WTC11 (cell line): ENCODE results near the gene ARHGAP10. TPM values are rescaled to one million over a fixed set of nuclear protein-coding genes. Genes with fewer than 3 reads are reported as not detected.

Experiments used
- ATAC-seq: fragments of 200-7000 bp; cut with Tn5 transposase; 2 replicates; pipeline ENCODE4 v1.10.0; 2021; ENCODE audit warnings: mild to moderate bottlenecking, moderate library complexity
- CTCF ChIA-PET: fragments of 300-600 bp; sonication (Branson Sonifier 250); formaldehyde crosslinking; loops from one replicate; lab custom pipeline; 2021; ENCODE audit warnings: antibody characterized with exemption; lab: Charles Lee
- POLR2A ChIA-PET: fragments of 350-600 bp; sonication (Branson Sonifier 250); formaldehyde crosslinking; loops from one replicate; lab custom pipeline; 2021; ENCODE audit warnings: antibody characterized with exemption; lab: Charles Lee
- DNase-seq: peaks from one replicate; pipeline ENCODE4 v3.0.0; 2021; ENCODE audit warnings: low spot score
- H3K27ac Mint-ChIP-seq: 2 replicates; pipeline ENCODE4 v1.8.0; 2021; ENCODE audit warnings: mixed read lengths
- H3K27me3 Mint-ChIP-seq: 2 replicates; pipeline ENCODE4 v1.8.0; 2021; ENCODE audit warnings: low read depth, mild to moderate bottlenecking, moderate library complexity, mixed read lengths
- H3K36me3 Mint-ChIP-seq: 2 replicates; pipeline ENCODE4 v1.8.0; 2021; ENCODE audit warnings: mixed read lengths
- H3K4me1 Mint-ChIP-seq: 2 replicates; pipeline ENCODE4 v1.8.0; 2022; ENCODE audit warnings: mixed read lengths
- H3K4me3 Mint-ChIP-seq: 2 replicates; pipeline ENCODE4 v1.8.0; 2021; ENCODE audit warnings: mild to moderate bottlenecking, moderate library complexity, mixed read lengths
- H3K9me3 Mint-ChIP-seq: 2 replicates; pipeline ENCODE4 v1.8.0; 2021; ENCODE audit warnings: mixed read lengths
- CBFB ChIP-seq: sonication (generic); formaldehyde crosslinking; IDR thresholded peaks from 2 replicates; pipeline ENCODE4 v1.8.1; 2022; ENCODE audit warnings: mild to moderate bottlenecking, low read depth, missing genetic modification reagents
- ESRRA ChIP-seq: sonication (generic); formaldehyde crosslinking; IDR thresholded peaks from 2 replicates; pipeline ENCODE4 v1.8.1; 2022; ENCODE audit warnings: mild to moderate bottlenecking, missing genetic modification reagents, borderline replicate concordance
- GABPB1 ChIP-seq: sonication (generic); formaldehyde crosslinking; IDR thresholded peaks from 2 replicates; pipeline ENCODE4 v1.8.1; 2023; ENCODE audit warnings: mild to moderate bottlenecking, missing genetic modification reagents
- GTF2I ChIP-seq: fragments of 250-450 bp; sonication (Bioruptor Pico); conservative IDR thresholded peaks from 2 replicates; pipeline ENCODE4 v1.4.0; 2021; ENCODE audit warnings: mild to moderate bottlenecking
- JAZF1 ChIP-seq: fragments of 250-450 bp; sonication (Bioruptor Pico); IDR thresholded peaks from 2 replicates; pipeline ENCODE4 v1.9.0; 2021; ENCODE audit warnings: moderate library complexity, mild to moderate bottlenecking, inconsistent platforms
- JUN ChIP-seq: sonication (generic); formaldehyde crosslinking; IDR thresholded peaks from 2 replicates; pipeline ENCODE4 v1.8.0; 2023; ENCODE audit warnings: mild to moderate bottlenecking, missing genetic modification reagents
- KAT7 ChIP-seq: sonication (generic); formaldehyde crosslinking; IDR thresholded peaks from 2 replicates; pipeline ENCODE4 v1.8.1; 2023; ENCODE audit warnings: missing genetic modification reagents, mild to moderate bottlenecking, borderline replicate concordance
- NFE2L1 ChIP-seq: sonication (generic); formaldehyde crosslinking; IDR thresholded peaks from 2 replicates; pipeline ENCODE4 v1.8.1; 2023; ENCODE audit warnings: missing genetic modification reagents
- PRRX2 ChIP-seq: fragments of 250-450 bp; sonication (Bioruptor Pico); IDR thresholded peaks from 2 replicates; pipeline ENCODE4 v1.8.0; 2021; ENCODE audit warnings: mild to moderate bottlenecking
- RELA ChIP-seq: sonication (generic); formaldehyde crosslinking; IDR thresholded peaks from 2 replicates; pipeline ENCODE4 v1.8.1; 2022; ENCODE audit warnings: missing genetic modification reagents, mild to moderate bottlenecking, borderline replicate concordance
- RORB ChIP-seq: fragments of 250-450 bp; sonication (Bioruptor Pico); IDR thresholded peaks from 2 replicates; pipeline ENCODE4 v1.9.0; 2021; ENCODE audit warnings: mild to moderate bottlenecking
- SMAD3 ChIP-seq: sonication (generic); formaldehyde crosslinking; IDR thresholded peaks from 2 replicates; pipeline ENCODE4 v1.8.0; 2022; ENCODE audit warnings: missing genetic modification reagents, mild to moderate bottlenecking, borderline replicate concordance
- SMAD4 ChIP-seq: sonication (generic); formaldehyde crosslinking; IDR thresholded peaks from 2 replicates; pipeline ENCODE4 v1.8.0; 2022; ENCODE audit warnings: mild to moderate bottlenecking, missing genetic modification reagents
- SP1 ChIP-seq: sonication (generic); formaldehyde crosslinking; conservative IDR thresholded peaks from 2 replicates; pipeline ENCODE4 v1.8.1; 2022; ENCODE audit warnings: missing genetic modification reagents
- ZNF138 ChIP-seq: sonication (generic); formaldehyde crosslinking; conservative IDR thresholded peaks from 2 replicates; pipeline ENCODE4 v1.8.1; 2022; ENCODE audit warnings: mild to moderate bottlenecking, moderate library complexity, missing genetic modification reagents
- ZNF512 ChIP-seq: sonication (generic); formaldehyde crosslinking; IDR thresholded peaks from 2 replicates; pipeline ENCODE4 v1.8.1; 2022; ENCODE audit warnings: missing genetic modification reagents, borderline replicate concordance
- ZNF532 ChIP-seq: fragments of 250-450 bp; sonication (Bioruptor Pico); IDR thresholded peaks from 2 replicates; pipeline ENCODE4 v1.9.0; 2021; ENCODE audit warnings: mild to moderate bottlenecking, borderline replicate concordance
- total RNA-seq: library from RNA; stranded (reverse); gene quantifications from 3 replicates; pipeline ENCODE4 v1.2.3, GENCODE V29; 2021
- TF ChIP-seq, protein P1 (sequence below): sonication (generic); formaldehyde crosslinking; IDR thresholded peaks from 2 replicates; pipeline ENCODE4 v1.8.1; 2023; ENCODE audit warnings: mild to moderate bottlenecking, missing genetic modification reagents, borderline replicate concordance
- TF ChIP-seq, protein P2 (sequence below): sonication (generic); formaldehyde crosslinking; IDR thresholded peaks from 2 replicates; pipeline ENCODE4 v1.8.1; 2022; ENCODE audit warnings: low read depth, missing genetic modification reagents, borderline replicate concordance
- TF ChIP-seq, protein P3 (sequence below): sonication (generic); formaldehyde crosslinking; IDR thresholded peaks from 2 replicates; pipeline ENCODE4 v1.8.0; 2023; ENCODE audit warnings: missing genetic modification reagents, mild to moderate bottlenecking, borderline replicate concordance
- TF ChIP-seq, protein P4 (sequence below): sonication (generic); formaldehyde crosslinking; IDR thresholded peaks from 2 replicates; pipeline ENCODE4 v1.8.0; 2022; ENCODE audit warnings: mild to moderate bottlenecking, missing genetic modification reagents

ARHGAP10 gene
- total RNA-seq, 1 experiment from 2014 or later, result 9.6 TPM

DNA sequence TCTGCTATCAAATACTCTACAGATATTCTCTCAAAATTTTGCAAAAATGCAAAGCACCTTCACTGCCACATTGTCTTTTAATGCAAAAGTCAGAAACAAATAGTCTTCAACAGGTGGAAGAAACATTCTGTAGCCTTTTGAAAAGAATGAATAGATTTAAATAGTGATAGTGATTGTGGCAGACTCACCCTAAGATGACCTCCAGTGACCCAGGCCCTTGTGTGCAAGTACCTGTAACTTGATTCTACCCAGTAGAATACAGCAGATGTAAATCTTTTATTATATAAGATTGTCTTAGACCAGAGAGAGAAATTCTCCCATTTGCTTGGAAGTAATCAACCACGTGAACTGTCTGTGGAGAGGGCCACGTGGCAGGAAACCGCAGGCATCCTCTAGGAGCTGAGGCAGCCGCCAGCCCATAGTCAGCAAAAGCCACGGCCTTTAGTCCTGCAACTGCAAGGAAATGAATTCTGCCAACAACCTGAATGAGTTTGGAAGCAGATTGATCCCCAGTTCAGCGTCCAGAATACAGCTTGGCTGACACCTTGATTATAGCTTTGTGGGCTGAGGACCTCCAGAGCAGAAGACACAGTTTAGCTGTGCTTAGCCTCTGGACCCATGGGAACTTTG lies 272.5 kb downstream of the ARHGAP10 start (continued):
- no peak for TF ChIP-seq RORB (CRISPR knock-in tag)
- no peak for TF ChIP-seq GTF2I (CRISPR knock-in tag)
- no peak for TF ChIP-seq RELA (CRISPR knock-in tag)
- no peak for TF ChIP-seq SMAD4
- TF ChIP-seq, protein P1, sequence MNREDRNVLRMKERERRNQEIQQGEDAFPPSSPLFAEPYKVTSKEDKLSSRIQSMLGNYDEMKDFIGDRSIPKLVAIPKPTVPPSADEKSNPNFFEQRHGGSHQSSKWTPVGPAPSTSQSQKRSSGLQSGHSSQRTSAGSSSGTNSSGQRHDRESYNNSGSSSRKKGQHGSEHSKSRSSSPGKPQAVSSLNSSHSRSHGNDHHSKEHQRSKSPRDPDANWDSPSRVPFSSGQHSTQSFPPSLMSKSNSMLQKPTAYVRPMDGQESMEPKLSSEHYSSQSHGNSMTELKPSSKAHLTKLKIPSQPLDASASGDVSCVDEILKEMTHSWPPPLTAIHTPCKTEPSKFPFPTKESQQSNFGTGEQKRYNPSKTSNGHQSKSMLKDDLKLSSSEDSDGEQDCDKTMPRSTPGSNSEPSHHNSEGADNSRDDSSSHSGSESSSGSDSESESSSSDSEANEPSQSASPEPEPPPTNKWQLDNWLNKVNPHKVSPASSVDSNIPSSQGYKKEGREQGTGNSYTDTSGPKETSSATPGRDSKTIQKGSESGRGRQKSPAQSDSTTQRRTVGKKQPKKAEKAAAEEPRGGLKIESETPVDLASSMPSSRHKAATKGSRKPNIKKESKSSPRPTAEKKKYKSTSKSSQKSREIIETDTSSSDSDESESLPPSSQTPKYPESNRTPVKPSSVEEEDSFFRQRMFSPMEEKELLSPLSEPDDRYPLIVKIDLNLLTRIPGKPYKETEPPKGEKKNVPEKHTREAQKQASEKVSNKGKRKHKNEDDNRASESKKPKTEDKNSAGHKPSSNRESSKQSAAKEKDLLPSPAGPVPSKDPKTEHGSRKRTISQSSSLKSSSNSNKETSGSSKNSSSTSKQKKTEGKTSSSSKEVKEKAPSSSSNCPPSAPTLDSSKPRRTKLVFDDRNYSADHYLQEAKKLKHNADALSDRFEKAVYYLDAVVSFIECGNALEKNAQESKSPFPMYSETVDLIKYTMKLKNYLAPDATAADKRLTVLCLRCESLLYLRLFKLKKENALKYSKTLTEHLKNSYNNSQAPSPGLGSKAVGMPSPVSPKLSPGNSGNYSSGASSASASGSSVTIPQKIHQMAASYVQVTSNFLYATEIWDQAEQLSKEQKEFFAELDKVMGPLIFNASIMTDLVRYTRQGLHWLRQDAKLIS (CRISPR knock-in tag), result no peak
- TF ChIP-seq ESRRA, result no peak
- TF ChIP-seq ZNF512 (CRISPR knock-in tag), result no peak
- no peak for TF ChIP-seq JAZF1 (CRISPR knock-in tag)
- no peak for TF ChIP-seq SP1 (CRISPR knock-in tag)
- no peak for TF ChIP-seq SMAD3
- TF ChIP-seq, all 79 proteins: peak for 0

- H3K27me3 Mint-ChIP-seq, result no peaks in the 10 kb centered on the region
- no peak overlapping the region for H3K27ac Mint-ChIP-seq
- peaks cover 1% of the 10 kb centered on the region; the same call in 1 of the 2 replicates for H3K36me3 Mint-ChIP-seq
- DNase-seq (no peak), ATAC-seq (no peak)
- H3K4me3 Mint-ChIP-seq, result no peak overlapping the region
- POLR2A ChIA-PET, result no interaction called here
- CTCF ChIA-PET, result no interaction called here
- peaks cover 15% of the 10 kb centered on the region for H3K4me1 Mint-ChIP-seq
- H3K9me3 Mint-ChIP-seq, result no peaks in the 10 kb centered on the region; the same call in 1 of the 2 replicates
- no peak for TF ChIP-seq ZNF532
- TF ChIP-seq CBFB (CRISPR knock-in tag), result no peak
- TF ChIP-seq, protein P2, sequence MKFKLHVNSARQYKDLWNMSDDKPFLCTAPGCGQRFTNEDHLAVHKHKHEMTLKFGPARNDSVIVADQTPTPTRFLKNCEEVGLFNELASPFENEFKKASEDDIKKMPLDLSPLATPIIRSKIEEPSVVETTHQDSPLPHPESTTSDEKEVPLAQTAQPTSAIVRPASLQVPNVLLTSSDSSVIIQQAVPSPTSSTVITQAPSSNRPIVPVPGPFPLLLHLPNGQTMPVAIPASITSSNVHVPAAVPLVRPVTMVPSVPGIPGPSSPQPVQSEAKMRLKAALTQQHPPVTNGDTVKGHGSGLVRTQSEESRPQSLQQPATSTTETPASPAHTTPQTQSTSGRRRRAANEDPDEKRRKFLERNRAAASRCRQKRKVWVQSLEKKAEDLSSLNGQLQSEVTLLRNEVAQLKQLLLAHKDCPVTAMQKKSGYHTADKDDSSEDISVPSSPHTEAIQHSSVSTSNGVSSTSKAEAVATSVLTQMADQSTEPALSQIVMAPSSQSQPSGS (CRISPR knock-in tag), result no peak
- TF ChIP-seq, protein P3, sequence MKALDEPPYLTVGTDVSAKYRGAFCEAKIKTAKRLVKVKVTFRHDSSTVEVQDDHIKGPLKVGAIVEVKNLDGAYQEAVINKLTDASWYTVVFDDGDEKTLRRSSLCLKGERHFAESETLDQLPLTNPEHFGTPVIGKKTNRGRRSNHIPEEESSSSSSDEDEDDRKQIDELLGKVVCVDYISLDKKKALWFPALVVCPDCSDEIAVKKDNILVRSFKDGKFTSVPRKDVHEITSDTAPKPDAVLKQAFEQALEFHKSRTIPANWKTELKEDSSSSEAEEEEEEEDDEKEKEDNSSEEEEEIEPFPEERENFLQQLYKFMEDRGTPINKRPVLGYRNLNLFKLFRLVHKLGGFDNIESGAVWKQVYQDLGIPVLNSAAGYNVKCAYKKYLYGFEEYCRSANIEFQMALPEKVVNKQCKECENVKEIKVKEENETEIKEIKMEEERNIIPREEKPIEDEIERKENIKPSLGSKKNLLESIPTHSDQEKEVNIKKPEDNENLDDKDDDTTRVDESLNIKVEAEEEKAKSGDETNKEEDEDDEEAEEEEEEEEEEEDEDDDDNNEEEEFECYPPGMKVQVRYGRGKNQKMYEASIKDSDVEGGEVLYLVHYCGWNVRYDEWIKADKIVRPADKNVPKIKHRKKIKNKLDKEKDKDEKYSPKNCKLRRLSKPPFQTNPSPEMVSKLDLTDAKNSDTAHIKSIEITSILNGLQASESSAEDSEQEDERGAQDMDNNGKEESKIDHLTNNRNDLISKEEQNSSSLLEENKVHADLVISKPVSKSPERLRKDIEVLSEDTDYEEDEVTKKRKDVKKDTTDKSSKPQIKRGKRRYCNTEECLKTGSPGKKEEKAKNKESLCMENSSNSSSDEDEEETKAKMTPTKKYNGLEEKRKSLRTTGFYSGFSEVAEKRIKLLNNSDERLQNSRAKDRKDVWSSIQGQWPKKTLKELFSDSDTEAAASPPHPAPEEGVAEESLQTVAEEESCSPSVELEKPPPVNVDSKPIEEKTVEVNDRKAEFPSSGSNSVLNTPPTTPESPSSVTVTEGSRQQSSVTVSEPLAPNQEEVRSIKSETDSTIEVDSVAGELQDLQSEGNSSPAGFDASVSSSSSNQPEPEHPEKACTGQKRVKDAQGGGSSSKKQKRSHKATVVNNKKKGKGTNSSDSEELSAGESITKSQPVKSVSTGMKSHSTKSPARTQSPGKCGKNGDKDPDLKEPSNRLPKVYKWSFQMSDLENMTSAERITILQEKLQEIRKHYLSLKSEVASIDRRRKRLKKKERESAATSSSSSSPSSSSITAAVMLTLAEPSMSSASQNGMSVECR (CRISPR knock-in tag), result no peak
- TF ChIP-seq KAT7 (CRISPR knock-in tag), result no peak
- no peak for TF ChIP-seq NFE2L1 (CRISPR knock-in tag)
- TF ChIP-seq PRRX2, result no peak
- no peak for TF ChIP-seq JUN (CRISPR knock-in tag)
- TF ChIP-seq GTF2I (CRISPR knock-in tag), result no peak
- TF ChIP-seq GABPB1 (CRISPR knock-in tag), result no peak
- TF ChIP-seq ZNF138 (CRISPR knock-in tag), result no peak
- TF ChIP-seq, protein P4, sequence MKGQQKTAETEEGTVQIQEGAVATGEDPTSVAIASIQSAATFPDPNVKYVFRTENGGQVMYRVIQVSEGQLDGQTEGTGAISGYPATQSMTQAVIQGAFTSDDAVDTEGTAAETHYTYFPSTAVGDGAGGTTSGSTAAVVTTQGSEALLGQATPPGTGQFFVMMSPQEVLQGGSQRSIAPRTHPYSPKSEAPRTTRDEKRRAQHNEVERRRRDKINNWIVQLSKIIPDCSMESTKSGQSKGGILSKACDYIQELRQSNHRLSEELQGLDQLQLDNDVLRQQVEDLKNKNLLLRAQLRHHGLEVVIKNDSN (CRISPR knock-in tag), result no peak
Observed at GRCh38 chr4:148006001-148006400, 274.1 kb downstream of the ARHGAP10 start.
